Measurements from ENCODE around the gene TMEM170A. TPM values are rescaled to one million over a fixed set of nuclear protein-coding genes. Genes with fewer than 3 reads are reported as not detected.

TMEM170A gene
- total and polyA plus RNA-seq, 7 donors, result 12.7 to 24.5 (median 15.9) TPM

GRCh38 chr16:75486676-75487313 lies 22.3 kb upstream of the TMEM170A start:
- Histone ChIP-seq H3K36me3 (no peaks in the 10 kb centered on the region), H3K4me3 (no peak overlapping the region), H3K4me1 (no peaks in the 10 kb centered on the region), H3K27me3 (peaks cover 0 to 5% (median 0%) of the 10 kb centered on the region in 3 donors), H3K9me3 (no peaks in the 10 kb centered on the region), H3K27ac (no peak overlapping the region)
- no peak for DNase-seq
- intact Hi-C loops (cut with DNase I), result no loop called here
- 13 to 66% methylated on average over 2 of the region's 2 CpGs for WGBS, 2 donors
- TF ChIP-seq POLR2A (IDR thresholded peaks at IDR 0.05) (no peak), CTCF (IDR thresholded peaks at IDR 0.05) (no peak), POLR2AphosphoS5 (IDR thresholded peaks at IDR 0.05) (no peak), EP300 (IDR thresholded peaks at IDR 0.05) (no peak)

- H3K27ac ChIP-seq, result no peak overlapping the region
Observed at GRCh38 chr16:75486014-75486675, 21.7 kb upstream of the TMEM170A start.

GRCh38 chr16:75485230-75486013 lies 20.9 kb upstream of the TMEM170A start:
- no peak for DNase-seq
- Histone ChIP-seq H3K4me1 (no peaks in the 10 kb centered on the region), H3K4me3 (no peak overlapping the region), H3K36me3 (no peaks in the 10 kb centered on the region), H3K9me3 (no peaks in the 10 kb centered on the region), H3K27me3 (no peaks in the 10 kb centered on the region), H3K27ac (no peak overlapping the region)
- TF ChIP-seq CTCF (IDR thresholded peaks at IDR 0.05), result no peak
- no peak for TF ChIP-seq POLR2AphosphoS5 (IDR thresholded peaks at IDR 0.05)
- TF ChIP-seq POLR2A (IDR thresholded peaks at IDR 0.05), result no peak
- TF ChIP-seq EP300 (IDR thresholded peaks at IDR 0.05), result no peak
- intact Hi-C loops (cut with DNase I), result no loop called here
- WGBS, 2 donors, result 88 to 91% methylated on average over 7 of the region's 7 CpGs

More at GRCh38 chr16:75486014-75486675, 21.7 kb upstream of the TMEM170A start:
- H3K9me3 ChIP-seq, result no peaks in the 10 kb centered on the region
- no peaks in the 10 kb centered on the region for H3K36me3 ChIP-seq
- no peak overlapping the region for H3K4me3 ChIP-seq
- intact Hi-C loops (cut with DNase I), result no loop called here
- DNase-seq, result no peak
- 20 to 66% methylated on average over 9 of the region's 9 CpGs for WGBS, 2 donors
- no peaks in the 10 kb centered on the region for H3K4me1 ChIP-seq
- TF ChIP-seq CTCF (IDR thresholded peaks at IDR 0.05), result no peak
- no peak for TF ChIP-seq EP300 (IDR thresholded peaks at IDR 0.05)
- no peak for TF ChIP-seq POLR2AphosphoS5 (IDR thresholded peaks at IDR 0.05)
- no peak for TF ChIP-seq POLR2A (IDR thresholded peaks at IDR 0.05)
- no peaks in the 10 kb centered on the region for H3K27me3 ChIP-seq

- Histone ChIP-seq H3K27me3 (no peaks in the 10 kb centered on the region), H3K27ac (no peak overlapping the region), H3K4me1 (no peaks in the 10 kb centered on the region), H3K36me3 (no peaks in the 10 kb centered on the region), H3K4me3 (no peak overlapping the region), H3K9me3 (no peaks in the 10 kb centered on the region)
- DNase-seq, result no peak
- 83 to 84% methylated on average over 2 of the region's 2 CpGs for WGBS, 2 donors
- TF ChIP-seq CTCF (IDR thresholded peaks at IDR 0.05), result no peak
- intact Hi-C loops (cut with DNase I), result no loop called here
Observed at GRCh38 chr16:75483222-75483621, 18.7 kb upstream of the TMEM170A start.
